Central memory CD4-positive, alpha-beta T cell (primary cell): ENCODE measurements around the gene AP2A2.

Experiments used
- DNase-seq: peaks from one replicate; pipeline ENCODE4 v3.0.0; 2022

AP2A2 gene

GRCh38 chr11:1031121-1031899 is 105.6 kb downstream of the AP2A2 start:
- DNase-seq: no peak

GRCh38 chr11:1032310-1032891 is 106.7 kb downstream of the AP2A2 start:
- no peak for DNase-seq

GRCh38 chr11:1033016-1033798 is 107.5 kb downstream of the AP2A2 start:
- DNase-seq: no peak

- no peak for DNase-seq
These were observed 108.3 kb downstream of the AP2A2 start for GRCh38 chr11:1034001-1034400.

GRCh38 chr11:1034456-1035295 is 109.0 kb downstream of the AP2A2 start:
- no peak for DNase-seq

GRCh38 chr11:1035577-1036283 is 110.1 kb downstream of the AP2A2 start:
- no peak for DNase-seq

- DNase-seq: no peak
These were observed 110.7 kb downstream of the AP2A2 start, which contains the start of gene MUC6 for GRCh38 chr11:1036303-1036923. MUC6 (minus strand) TSS chr11:1036718; CDS start chr11:1036655, 63 bp downstream.

GRCh38 chr11:1036931-1037330 is 111.3 kb downstream of the AP2A2 start:
- DNase-seq: no peak

GRCh38 chr11:1037506-1038055 is 111.9 kb downstream of the AP2A2 start:
- DNase-seq: no peak

- no peak for DNase-seq
These were observed 112.7 kb downstream of the AP2A2 start for GRCh38 chr11:1038361-1038760.

GRCh38 chr11:1038921-1039320 is 113.3 kb downstream of the AP2A2 start:
- no peak for DNase-seq

GRCh38 chr11:1039481-1040427 is 114.1 kb downstream of the AP2A2 start:
- no peak for DNase-seq

- DNase-seq: no peak
These were observed 114.9 kb downstream of the AP2A2 start for GRCh38 chr11:1040428-1041148.

GRCh38 chr11:1041149-1041467 is 115.4 kb downstream of the AP2A2 start:
- no peak for DNase-seq

GRCh38 chr11:1041471-1041870 is 115.8 kb downstream of the AP2A2 start:
- no peak for DNase-seq

- DNase-seq: no peak
These were observed 116.4 kb downstream of the AP2A2 start for GRCh38 chr11:1041936-1042608.

- DNase-seq: no peak
These were observed 117.2 kb downstream of the AP2A2 start for GRCh38 chr11:1042626-1043562.
